Panc1 (cell line): ENCODE measurements around the gene RASL11A. TPM values are rescaled to one million over a fixed set of nuclear protein-coding genes. Genes with fewer than 3 reads are reported as not detected.
A peak's percentile ranks its signal among the peaks of the same experiment; 100 is the strongest.
"Not testable (repeated sequence)": the region's sequence is repeated elsewhere in the genome, so short reads cannot be mapped to it uniquely, and the experiment has no call there.

Source experiments
- ATAC-seq: fragments of 200-7000 bp; cut with Tn5 transposase; 2 replicates; pipeline ENCODE4 v1.9.1; 2020; ENCODE audit warnings: mild to moderate bottlenecking, moderate library complexity
- Bru-seq: library from RNA; stranded (reverse); fragments of 400-500 nt; gene quantifications from one replicate; lab custom pipeline; 2021; lab: Mats Ljungman, UMichigan
- BruChase-seq, 2 experiments: library from RNA; stranded (reverse); fragments of 400-500 nt; gene quantifications; one replicate each; lab custom pipeline; 2021; lab: Mats Ljungman, UMichigan
- BruUV-seq: library from RNA; stranded (reverse); fragments of 400-500 nt; replicated peaks from 2 replicates; lab custom pipeline; 2021; lab: Mats Ljungman, UMichigan
- CTCF ChIA-PET: fragments of 300-600 bp; sonication (Branson Sonifier 250); formaldehyde crosslinking; loops from one replicate; lab custom pipeline; 2022; ENCODE audit warnings: antibody characterized with exemption; lab: Charles Lee
- POLR2A ChIA-PET: fragments of 300-600 bp; sonication (Branson Sonifier 250); formaldehyde crosslinking; loops from one replicate; lab custom pipeline; 2022; ENCODE audit warnings: antibody characterized with exemption; lab: Charles Lee
- DNase-seq: peaks from one replicate; pipeline ENCODE4 v3.0.0-alpha.2; 2010; ENCODE audit warnings: low read depth, low spot score
- H3K27ac ChIP-seq: 2 replicates; pipeline ENCODE4 v1.5.1; 2011; ENCODE audit warnings: mild to moderate bottlenecking, low read length, inconsistent platforms
- H3K27me3 ChIP-seq: fragments of 200-500 bp; sonication (Bioruptor generic); 2 replicates; pipeline ENCODE4 v1.6.0; 2014; ENCODE audit warnings: low read length, inconsistent platforms; ENCODE audit not compliant: control insufficient read depth, insufficient read depth
- H3K36me3 ChIP-seq: fragments of 200-500 bp; sonication (Bioruptor generic); 2 replicates; pipeline ENCODE4 v1.5.1; 2014; ENCODE audit warnings: inconsistent platforms, mild to moderate bottlenecking, low read length, moderate library complexity; ENCODE audit not compliant: control insufficient read depth, insufficient read depth
- H3K4me1 ChIP-seq: 2 replicates; pipeline ENCODE4 v1.5.1; 2011; ENCODE audit warnings: inconsistent platforms, mild to moderate bottlenecking, low read length, moderate library complexity; ENCODE audit not compliant: control insufficient read depth, insufficient read depth
- H3K4me3 ChIP-seq, 2 experiments: 2 replicates each; pipeline ENCODE4 v1.5.1; 2011 to 2012; ENCODE audit warnings: low read depth in 2 of 2, low read length in 2 of 2, mild to moderate bottlenecking in 2 of 2, inconsistent platforms in 1 of 2, moderate library complexity in 1 of 2
- H3K9me3 ChIP-seq: fragments of 200-500 bp; sonication (Bioruptor generic); 2 replicates; pipeline ENCODE4 v1.5.1; 2014; ENCODE audit warnings: low read depth, mild to moderate bottlenecking, inconsistent platforms, low read length, moderate library complexity; ENCODE audit not compliant: control insufficient read depth, insufficient read depth
- CTCF ChIP-seq: fragments of 450-650 bp; IDR thresholded peaks from 2 replicates; pipeline ENCODE4 v1.5.1; 2017; ENCODE audit warnings: mild to moderate bottlenecking
- POLR2AphosphoS5 ChIP-seq: IDR thresholded peaks from 2 replicates; pipeline ENCODE4 v1.6.1; 2012; ENCODE audit warnings: mild to moderate bottlenecking, low read depth, low read length, moderate library complexity
- REST ChIP-seq, 2 experiments: IDR thresholded peaks; 2 replicates each; pipeline ENCODE4 v1.6.1; 2011 to 2012; ENCODE audit warnings: low read depth in 2 of 2, control low read depth in 1 of 2, low read length in 1 of 2, mild to moderate bottlenecking in 1 of 2, moderate library complexity in 1 of 2; ENCODE audit not compliant: insufficient read depth in 1 of 2
- SIN3A ChIP-seq: IDR thresholded peaks from 2 replicates; pipeline ENCODE4 v1.6.1; 2012; ENCODE audit warnings: low read depth, mild to moderate bottlenecking, low read length, moderate library complexity, borderline replicate concordance; ENCODE audit not compliant: insufficient read depth
- in situ Hi-C: cut with HindIII; loops from 2 replicates; pipeline ENCODE4 v1.10.0; 2016; ENCODE audit warnings: low sequenced_read_pairs, low pct_unique_long_range_greater_than_20kb
- intact Hi-C: fragments of 100-400 bp; cut with micrococcal nuclease; formaldehyde crosslinking; loops from one replicate; pipeline ENCODE4 v1.10.0; 2022; ENCODE audit not compliant: unreplicated experiment
- long read RNA-seq: library from polyadenylated mRNA; unstranded; transcript quantifications from one replicate; pipeline ENCODE4 v2.0.0, GENCODE V29; 2021; ENCODE audit not compliant: unreplicated experiment
- polyA plus RNA-seq: library from polyadenylated mRNA; unstranded; fragments of >200 nt; gene quantifications from one replicate; pipeline ENCODE4 v1.2.1, GENCODE V29; 2012; ENCODE audit warnings: missing spikeins; ENCODE audit not compliant: insufficient read length
- total RNA-seq: library from RNA; stranded (reverse); gene quantifications from one replicate; pipeline ENCODE4 v1.2.1, GENCODE V29; 2021; ENCODE audit not compliant: unreplicated experiment

The RASL11A gene
- total RNA-seq (136 TPM), Bru-seq, nascent RNA (percentile 93 among the genes with signal in this experiment), BruChase-seq, experiment 1, labeled RNA remaining after a 2-hour chase (percentile 96 among the genes with signal in this experiment), BruChase-seq, experiment 2, labeled RNA remaining after a 6-hour chase (percentile 90 among the genes with signal in this experiment)
- 157 TPM for polyA plus RNA-seq
- long read RNA-seq, transcript RASL11A-201 (4 exons, 1,543 nt): major isoform, 36 of 54 reads
- long read RNA-seq, partial matches to known transcripts: 2 of 54 reads
- long read RNA-seq, other reads (novel, unspliced or antisense): 15 of 54 reads

GRCh38 chr13:27270594-27271520 lies at the start of gene RASL11A:
TSS of gene RASL11A (plus strand) at chr13:27270830. CDS start at chr13:27270945, 115 bp downstream.
- in situ Hi-C loops: no loop called here
- peak; percentile 92 for TF ChIP-seq CTCF
- TF ChIP-seq SIN3A: peak; percentile 91; the same call in 1 of the 2 replicates
- TF ChIP-seq REST (IDR thresholded peaks at IDR 0.05; ENCODE audit: insufficient read depth in 1 of 2, low read depth in 2 of 2, low read length in 1 of 2): no peak
- TF ChIP-seq POLR2AphosphoS5: peak; percentile 96
- H3K27ac ChIP-seq: peak within 1 kb of the TSS; percentile 90
- intact Hi-C loops: loop anchor here (10.0 kb wide), 1 partner anchor 286 kb away; no protein-coding TSS in a partner anchor
- CTCF ChIA-PET: interaction anchor here (1.0 kb wide), 1 partner anchor 286 kb away, joined by 3 read pairs; no protein-coding TSS in a partner anchor
- no peaks in the 10 kb centered on the region for H3K27me3 ChIP-seq
- H3K36me3 ChIP-seq: no peaks in the 10 kb centered on the region; the same call in 1 of the 2 replicates
- H3K9me3 ChIP-seq: no peaks in the 10 kb centered on the region
- ATAC-seq (peak; percentile 92), DNase-seq (no peak)
- POLR2A ChIA-PET: interaction anchor here (0.6 kb wide), 2 partner anchors 65 to 196 kb away, joined by 3 read pairs; no protein-coding TSS in a partner anchor
- H3K4me1 ChIP-seq: peaks cover 16% of the 10 kb centered on the region
- peak within 1 kb of the TSS; percentile 69 to 72 for H3K4me3 ChIP-seq
- no TSS peak for BruUV-seq

GRCh38 chr13:27222100-27222499 lies 48.5 kb upstream of the RASL11A start:
- H3K4me1 ChIP-seq, ATAC-seq, intact Hi-C loops, H3K27ac ChIP-seq, POLR2A ChIA-PET, H3K9me3 ChIP-seq, BruUV-seq, in situ Hi-C loops, DNase-seq, H3K36me3 ChIP-seq, H3K27me3 ChIP-seq, CTCF ChIA-PET, H3K4me3 ChIP-seq: not testable (repeated sequence)
